ENCODE measurements around the gene FBXW11. TPM values are rescaled to one million over a fixed set of nuclear protein-coding genes. Genes with fewer than 3 reads are reported as not detected.
"Not testable (repeated sequence)": the region's sequence is repeated elsewhere in the genome, so short reads cannot be mapped to it uniquely, and the experiment has no call there.

FBXW11 gene
- total RNA-seq, 1 donor from 2014 or later = 62.1 TPM

DNA sequence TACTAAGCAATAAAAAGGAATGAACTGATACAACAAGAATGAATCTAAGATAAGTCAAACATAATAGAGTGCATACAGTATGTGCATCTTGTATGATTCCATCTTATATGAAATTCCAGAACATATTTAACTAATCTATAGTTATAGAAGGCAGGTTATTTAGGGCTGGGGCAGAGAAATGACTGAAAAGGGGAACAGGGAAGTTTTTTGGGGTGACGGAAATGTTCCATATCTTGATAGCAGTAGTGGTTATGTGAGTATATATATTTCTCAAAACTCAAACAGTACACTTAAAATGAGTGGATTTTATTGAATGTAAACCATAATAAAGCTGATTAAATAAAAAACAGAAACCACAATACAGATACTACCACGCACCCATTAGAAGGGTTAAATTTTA lies 24.6 kb downstream of the FBXW11 start:
- Mint-ChIP-seq H3K9me3 (peaks cover 29% of the 10 kb centered on the region), H3K27me3 (ENCODE audit: low read depth) (no peaks in the 10 kb centered on the region), H3K27ac (no peak overlapping the region), H3K4me3 (no peak overlapping the region), H3K4me1 (peaks cover 5% of the 10 kb centered on the region), H3K36me3 (peaks cover 32% of the 10 kb centered on the region)
- DNase-seq (ENCODE audit: low spot score in 2 of 2, unreplicated experiment in 2 of 2) = no peak
- TF ChIP-seq, protein P1, sequence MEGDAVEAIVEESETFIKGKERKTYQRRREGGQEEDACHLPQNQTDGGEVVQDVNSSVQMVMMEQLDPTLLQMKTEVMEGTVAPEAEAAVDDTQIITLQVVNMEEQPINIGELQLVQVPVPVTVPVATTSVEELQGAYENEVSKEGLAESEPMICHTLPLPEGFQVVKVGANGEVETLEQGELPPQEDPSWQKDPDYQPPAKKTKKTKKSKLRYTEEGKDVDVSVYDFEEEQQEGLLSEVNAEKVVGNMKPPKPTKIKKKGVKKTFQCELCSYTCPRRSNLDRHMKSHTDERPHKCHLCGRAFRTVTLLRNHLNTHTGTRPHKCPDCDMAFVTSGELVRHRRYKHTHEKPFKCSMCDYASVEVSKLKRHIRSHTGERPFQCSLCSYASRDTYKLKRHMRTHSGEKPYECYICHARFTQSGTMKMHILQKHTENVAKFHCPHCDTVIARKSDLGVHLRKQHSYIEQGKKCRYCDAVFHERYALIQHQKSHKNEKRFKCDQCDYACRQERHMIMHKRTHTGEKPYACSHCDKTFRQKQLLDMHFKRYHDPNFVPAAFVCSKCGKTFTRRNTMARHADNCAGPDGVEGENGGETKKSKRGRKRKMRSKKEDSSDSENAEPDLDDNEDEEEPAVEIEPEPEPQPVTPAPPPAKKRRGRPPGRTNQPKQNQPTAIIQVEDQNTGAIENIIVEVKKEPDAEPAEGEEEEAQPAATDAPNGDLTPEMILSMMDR (IDR thresholded peaks at IDR 0.05; ENCODE audit: unreplicated experiment) = no peak

DNA sequence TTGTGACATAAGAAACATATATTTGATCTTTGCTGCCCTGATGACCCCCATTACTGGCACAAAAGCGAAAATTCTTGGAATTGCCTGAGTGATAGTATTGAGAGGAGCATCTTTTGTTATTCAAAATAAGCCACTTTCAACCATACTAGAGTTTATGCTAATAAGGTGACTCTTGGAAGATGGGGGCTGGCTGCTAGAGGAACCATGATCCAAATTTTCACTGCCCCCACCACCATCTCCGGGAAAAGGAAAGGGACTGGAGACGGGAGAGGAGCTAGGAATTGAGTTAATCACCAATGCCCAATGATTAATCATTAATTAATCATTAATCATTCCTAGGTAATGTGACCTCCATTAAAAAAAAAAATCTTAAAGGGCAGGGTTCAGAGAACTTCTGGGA lies 25.6 kb downstream of the FBXW11 start:
- TF ChIP-seq, protein P1 (IDR thresholded peaks at IDR 0.05; ENCODE audit: unreplicated experiment) = no peak
- Mint-ChIP-seq H3K27me3 (ENCODE audit: low read depth) (no peaks in the 10 kb centered on the region), H3K36me3 (peaks cover 30% of the 10 kb centered on the region), H3K27ac (no peak overlapping the region), H3K4me1 (peaks cover 11% of the 10 kb centered on the region), H3K9me3 (peaks cover 29% of the 10 kb centered on the region), H3K4me3 (no peak overlapping the region)
- no peak for DNase-seq (ENCODE audit: low spot score in 2 of 2, unreplicated experiment in 2 of 2)

DNA sequence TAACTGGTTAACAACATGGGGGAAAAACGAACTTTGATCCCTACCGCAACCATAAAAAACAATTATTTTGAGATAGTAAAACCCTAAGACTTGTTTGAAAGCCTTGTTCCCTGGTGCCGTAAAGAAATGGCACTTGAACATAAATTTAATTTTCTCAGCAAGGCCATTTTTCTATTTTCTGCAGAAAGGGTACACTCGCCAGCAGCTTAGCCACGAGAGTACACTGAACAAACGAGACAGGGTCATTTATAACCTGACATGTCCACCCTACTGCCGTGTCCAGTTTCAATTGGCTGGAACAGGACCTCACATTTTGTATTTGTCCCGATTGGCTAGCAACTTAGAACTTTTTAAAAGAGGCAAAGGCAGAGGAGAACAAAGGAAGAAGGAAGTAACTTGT lies 26.8 kb downstream of the FBXW11 start:
- Mint-ChIP-seq H3K27ac (no peak overlapping the region), H3K9me3 (peaks cover 29% of the 10 kb centered on the region), H3K4me3 (no peak overlapping the region), H3K27me3 (ENCODE audit: low read depth) (no peaks in the 10 kb centered on the region), H3K36me3 (peaks cover 30% of the 10 kb centered on the region), H3K4me1 (peaks cover 16% of the 10 kb centered on the region)
- no peak for DNase-seq (ENCODE audit: low spot score in 2 of 2, unreplicated experiment in 2 of 2)
- TF ChIP-seq, protein P1 (IDR thresholded peaks at IDR 0.05; ENCODE audit: unreplicated experiment) = no peak

DNA sequence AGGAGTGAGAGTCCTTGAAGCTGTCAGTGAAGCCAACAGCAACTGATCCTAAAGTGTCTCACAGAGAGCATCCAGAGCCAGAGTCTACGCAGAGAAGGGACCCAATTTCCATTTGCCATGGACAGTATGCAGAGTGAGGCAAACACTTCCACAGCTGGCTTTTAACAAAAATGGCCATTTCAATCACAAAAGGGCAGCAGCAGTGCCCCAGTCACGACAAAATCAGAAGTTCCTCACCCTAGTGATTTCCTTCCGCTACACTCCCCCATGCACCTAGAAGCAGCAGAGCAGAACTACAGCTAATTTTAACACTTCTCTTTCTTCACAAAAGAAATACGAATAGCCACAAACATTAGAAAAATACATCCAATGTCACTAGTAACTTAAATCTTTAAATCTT lies 27.9 kb downstream of the FBXW11 start:
- TF ChIP-seq, protein P1 (IDR thresholded peaks at IDR 0.05; ENCODE audit: unreplicated experiment) = no peak
- Mint-ChIP-seq H3K4me1 (peaks cover 16% of the 10 kb centered on the region), H3K9me3 (peaks cover 29% of the 10 kb centered on the region), H3K27ac (no peak overlapping the region), H3K27me3 (ENCODE audit: low read depth) (no peaks in the 10 kb centered on the region), H3K4me3 (no peak overlapping the region), H3K36me3 (peaks cover 30% of the 10 kb centered on the region)
- DNase-seq (ENCODE audit: low spot score in 2 of 2, unreplicated experiment in 2 of 2) = no peak

DNA sequence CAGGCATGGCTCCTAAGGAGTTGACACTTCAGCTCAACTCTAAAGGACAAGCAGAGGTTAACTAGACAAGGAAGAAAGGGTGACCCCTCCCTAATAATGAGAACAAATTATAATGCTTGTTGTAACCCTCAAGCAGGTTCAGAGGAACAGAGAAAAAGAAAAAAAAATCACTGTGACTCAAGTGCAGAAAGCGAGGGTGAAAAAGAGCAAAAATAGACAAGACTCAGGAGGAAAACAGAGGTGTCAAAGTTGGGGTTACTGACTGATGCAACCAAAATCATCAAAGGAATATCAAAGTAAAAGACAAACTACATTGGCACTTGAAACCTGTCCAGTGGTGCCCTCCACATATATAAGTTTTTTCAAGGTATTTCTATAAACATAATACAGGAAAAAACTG lies 28.4 kb downstream of the FBXW11 start:
- TF ChIP-seq, protein P1 (IDR thresholded peaks at IDR 0.05; ENCODE audit: unreplicated experiment) = no peak
- no peak overlapping the region for H3K27ac Mint-ChIP-seq
- peaks cover 29% of the 10 kb centered on the region for H3K9me3 Mint-ChIP-seq
- peaks cover 16% of the 10 kb centered on the region for H3K4me1 Mint-ChIP-seq
- H3K27me3 Mint-ChIP-seq (ENCODE audit: low read depth) = no peaks in the 10 kb centered on the region
- H3K4me3 Mint-ChIP-seq = no peak overlapping the region
- H3K36me3 Mint-ChIP-seq = peaks cover 30% of the 10 kb centered on the region
- no peak for DNase-seq (ENCODE audit: low spot score in 2 of 2, unreplicated experiment in 2 of 2)

DNA sequence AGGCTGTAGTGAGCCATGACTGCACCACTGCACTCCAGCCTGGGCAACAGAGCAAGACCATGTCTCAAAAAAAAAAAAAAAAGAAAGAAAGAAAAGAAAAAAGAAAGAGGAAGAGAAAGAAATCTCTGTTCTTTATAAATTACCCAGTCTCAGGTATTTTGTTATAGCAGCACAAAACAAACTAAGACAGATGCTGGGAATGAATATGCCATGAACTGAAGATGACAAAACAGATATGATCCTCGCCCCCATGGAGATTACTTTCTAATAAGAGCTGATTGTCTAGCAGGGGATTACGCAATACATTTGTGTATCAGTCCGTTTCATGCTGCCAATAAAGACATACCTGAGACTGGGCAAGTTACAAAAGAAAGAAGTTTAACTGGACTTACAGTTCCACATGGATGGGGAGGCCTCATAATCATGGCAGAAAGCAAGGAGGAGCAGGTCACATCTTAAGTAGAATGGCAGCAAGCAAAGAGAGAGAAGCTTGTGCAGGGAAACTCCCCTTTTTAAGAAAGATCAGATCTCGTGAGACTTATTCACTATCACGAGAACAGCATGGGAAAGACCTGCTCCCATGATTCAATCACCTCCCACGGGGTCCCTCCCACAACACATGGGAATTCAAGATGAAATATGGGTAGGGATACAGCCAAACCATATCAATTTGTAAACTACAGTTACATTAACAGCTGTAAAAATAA lies 29.0 kb downstream of the FBXW11 start:
- H3K4me3 Mint-ChIP-seq; H3K27ac Mint-ChIP-seq; H3K27me3 Mint-ChIP-seq (ENCODE audit: low read depth); DNase-seq (ENCODE audit: low spot score in 2 of 2, unreplicated experiment in 2 of 2): not testable (repeated sequence)
- Mint-ChIP-seq H3K9me3 (peaks cover 29% of the 10 kb centered on the region), H3K4me1 (peaks cover 16% of the 10 kb centered on the region), H3K36me3 (peaks cover 30% of the 10 kb centered on the region)
